ENCODE results near the gene FTO. TPM values are rescaled to one million over a fixed set of nuclear protein-coding genes. Genes with fewer than 3 reads are reported as not detected.

The FTO gene
- total RNA-seq, 4 donors from 2014 or later: 64.4 to 116 (median 71.3) TPM

DNA sequence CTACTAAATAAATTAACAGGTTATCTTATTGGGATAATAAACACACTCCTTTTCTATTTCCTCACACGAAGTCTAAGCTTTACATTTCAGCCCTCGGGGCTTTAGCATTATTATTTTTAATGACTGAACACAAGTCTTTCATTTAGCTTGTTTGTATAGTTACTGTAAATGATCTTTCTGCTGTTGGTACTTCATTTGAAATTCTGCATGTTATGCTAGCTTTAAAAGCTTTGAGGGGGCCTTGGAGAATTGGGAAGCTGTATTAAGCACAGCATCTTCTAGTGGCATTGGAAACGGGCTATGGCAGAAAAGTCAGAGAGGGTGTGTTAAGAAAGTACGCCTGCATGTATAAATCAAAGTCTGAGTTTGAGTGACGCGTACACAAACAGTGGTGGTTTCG, 243.7 kb downstream of the FTO start:
- H3K36me3 ChIP-seq: no peaks in the 10 kb centered on the region
- WGBS: 86% methylated on average over 7 of the region's 7 CpGs
- no peaks in the 10 kb centered on the region for H3K27me3 ChIP-seq
- H3K27ac ChIP-seq: no peak overlapping the region
- no peak overlapping the region for H3K4me3 ChIP-seq
- TF ChIP-seq POLR2AphosphoS5 (IDR thresholded peaks at IDR 0.05) (no peak), POLR2A (IDR thresholded peaks at IDR 0.05) (no peak), EP300 (IDR thresholded peaks at IDR 0.05) (no peak)
- TF ChIP-seq, protein P1, sequence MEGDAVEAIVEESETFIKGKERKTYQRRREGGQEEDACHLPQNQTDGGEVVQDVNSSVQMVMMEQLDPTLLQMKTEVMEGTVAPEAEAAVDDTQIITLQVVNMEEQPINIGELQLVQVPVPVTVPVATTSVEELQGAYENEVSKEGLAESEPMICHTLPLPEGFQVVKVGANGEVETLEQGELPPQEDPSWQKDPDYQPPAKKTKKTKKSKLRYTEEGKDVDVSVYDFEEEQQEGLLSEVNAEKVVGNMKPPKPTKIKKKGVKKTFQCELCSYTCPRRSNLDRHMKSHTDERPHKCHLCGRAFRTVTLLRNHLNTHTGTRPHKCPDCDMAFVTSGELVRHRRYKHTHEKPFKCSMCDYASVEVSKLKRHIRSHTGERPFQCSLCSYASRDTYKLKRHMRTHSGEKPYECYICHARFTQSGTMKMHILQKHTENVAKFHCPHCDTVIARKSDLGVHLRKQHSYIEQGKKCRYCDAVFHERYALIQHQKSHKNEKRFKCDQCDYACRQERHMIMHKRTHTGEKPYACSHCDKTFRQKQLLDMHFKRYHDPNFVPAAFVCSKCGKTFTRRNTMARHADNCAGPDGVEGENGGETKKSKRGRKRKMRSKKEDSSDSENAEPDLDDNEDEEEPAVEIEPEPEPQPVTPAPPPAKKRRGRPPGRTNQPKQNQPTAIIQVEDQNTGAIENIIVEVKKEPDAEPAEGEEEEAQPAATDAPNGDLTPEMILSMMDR (IDR thresholded peaks at IDR 0.05): no peak
- peaks cover 8% of the 10 kb centered on the region for H3K4me1 ChIP-seq
- DNase-seq (ENCODE audit: low spot score in 2 of 2): no peak
- H3K9me3 ChIP-seq: no peaks in the 10 kb centered on the region

DNA sequence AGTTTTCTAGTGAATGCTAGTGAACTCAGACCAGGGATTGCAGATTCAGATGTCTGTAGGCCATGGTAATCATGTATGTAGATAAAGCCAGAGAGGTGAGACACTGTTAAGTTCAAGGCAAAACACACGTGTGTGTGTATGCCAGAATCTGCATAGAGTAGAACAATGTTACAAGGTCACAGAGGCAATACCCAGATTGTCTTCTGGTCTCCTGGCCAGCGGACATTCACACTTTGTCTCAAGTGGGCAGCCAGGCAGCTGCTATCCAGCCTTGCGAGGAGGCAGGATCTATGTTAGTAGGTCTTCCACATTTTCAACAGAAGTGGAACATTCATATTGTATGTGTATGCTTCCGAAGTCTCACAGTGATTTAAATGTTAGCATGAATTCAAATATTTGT, 244.4 kb downstream of the FTO start:
- H3K4me3 ChIP-seq: no peak overlapping the region
- H3K27ac ChIP-seq: no peak overlapping the region
- 96% methylated on average over 4 of the region's 4 CpGs for WGBS
- H3K36me3 ChIP-seq: no peaks in the 10 kb centered on the region
- no peaks in the 10 kb centered on the region for H3K9me3 ChIP-seq
- H3K27me3 ChIP-seq: no peaks in the 10 kb centered on the region
- H3K4me1 ChIP-seq: peaks cover 12% of the 10 kb centered on the region
- no peak for TF ChIP-seq POLR2AphosphoS5 (IDR thresholded peaks at IDR 0.05)
- TF ChIP-seq, protein P1 (IDR thresholded peaks at IDR 0.05): no peak
- TF ChIP-seq POLR2A (IDR thresholded peaks at IDR 0.05): no peak
- TF ChIP-seq EP300 (IDR thresholded peaks at IDR 0.05): no peak
- DNase-seq (ENCODE audit: low spot score in 2 of 2): no peak

DNA sequence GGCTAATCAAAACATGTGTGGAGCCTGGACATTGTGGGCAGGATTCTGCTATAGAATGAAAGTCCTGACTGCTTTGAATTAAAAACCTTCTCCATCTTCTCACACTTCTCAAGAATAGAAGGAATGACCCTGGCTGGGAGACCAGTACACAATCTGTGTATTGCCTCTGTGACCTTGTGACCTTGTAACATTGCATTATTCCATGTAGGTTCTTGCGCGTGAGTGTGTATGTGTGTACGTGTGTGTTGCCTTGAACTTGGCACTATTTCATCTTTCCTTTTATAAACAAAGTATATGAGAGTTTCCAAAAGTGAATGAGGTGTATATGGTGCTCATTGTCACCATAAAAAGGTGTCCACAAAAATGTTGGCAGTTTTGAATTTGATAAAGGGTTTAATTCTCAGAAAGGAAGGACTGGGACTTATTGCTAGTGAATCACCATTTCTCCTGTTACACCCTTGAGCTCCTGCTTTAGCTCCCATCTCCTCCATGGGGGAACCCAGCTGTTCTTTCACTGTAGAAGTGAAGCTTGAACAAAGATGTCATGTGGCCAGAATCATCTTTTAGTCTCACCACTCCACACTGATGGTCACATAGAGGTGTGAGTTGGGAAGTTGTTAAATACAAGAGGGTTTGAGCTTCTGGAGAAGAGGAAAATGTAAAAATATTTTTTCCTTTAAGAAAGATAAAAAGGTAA, 244.9 kb downstream of the FTO start:
- WGBS: 94% methylated on average over 3 of the region's 3 CpGs
- TF ChIP-seq EP300 (IDR thresholded peaks at IDR 0.05) (no peak), POLR2A (IDR thresholded peaks at IDR 0.05) (no peak), POLR2AphosphoS5 (IDR thresholded peaks at IDR 0.05) (no peak)
- TF ChIP-seq, protein P1 (IDR thresholded peaks at IDR 0.05): no peak

DNA sequence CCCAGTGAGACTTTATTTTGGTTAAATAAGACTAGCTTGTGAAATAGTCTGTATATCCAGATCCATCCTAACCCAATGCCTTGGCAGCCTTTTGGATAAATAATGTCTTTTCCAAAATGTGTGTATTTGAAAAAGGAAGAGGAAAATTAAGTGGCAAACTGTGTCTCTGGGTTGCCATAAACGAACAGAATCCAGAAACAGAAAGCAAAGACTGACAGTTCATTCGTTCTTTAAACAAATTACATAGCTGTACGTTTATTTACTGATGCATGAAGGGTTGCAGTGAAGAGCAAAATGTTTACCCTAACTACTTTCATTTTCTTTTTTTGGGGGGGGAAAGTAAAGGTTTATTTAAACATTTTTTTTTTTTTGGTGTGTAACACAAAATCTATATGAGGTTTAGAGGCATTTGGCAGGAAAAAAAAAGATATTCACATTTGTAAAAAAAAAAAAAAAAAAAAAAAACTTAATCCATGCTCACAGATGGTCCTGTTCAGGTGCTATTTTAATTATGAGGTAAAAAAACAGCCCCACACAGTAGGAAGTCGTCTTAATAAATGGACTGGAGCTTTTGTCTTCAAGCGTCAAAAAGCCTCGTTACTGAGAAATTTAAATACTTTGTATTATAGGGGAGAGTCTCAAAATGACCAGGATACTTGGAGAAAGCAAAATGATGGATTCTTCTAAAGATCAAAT, 245.9 kb downstream of the FTO start:
- Histone ChIP-seq H3K36me3 (no peaks in the 10 kb centered on the region), H3K9me3 (no peaks in the 10 kb centered on the region), H3K27me3 (no peaks in the 10 kb centered on the region), H3K4me1 (peaks cover 12% of the 10 kb centered on the region), H3K4me3 (no peak overlapping the region), H3K27ac (no peak overlapping the region)
- TF ChIP-seq, protein P1 (IDR thresholded peaks at IDR 0.05): no peak
- no peak for TF ChIP-seq POLR2A (IDR thresholded peaks at IDR 0.05)
- TF ChIP-seq POLR2AphosphoS5 (IDR thresholded peaks at IDR 0.05): no peak
- no peak for TF ChIP-seq EP300 (IDR thresholded peaks at IDR 0.05)
- WGBS: 78% methylated on average over 6 of the region's 6 CpGs
- DNase-seq (ENCODE audit: low spot score in 2 of 2): no peak

More for the DNA sequence above, 244.9 kb downstream of the FTO start:
- H3K36me3 ChIP-seq: no peaks in the 10 kb centered on the region
- no peaks in the 10 kb centered on the region for H3K9me3 ChIP-seq
- H3K4me3 ChIP-seq: no peak overlapping the region
- peaks cover 12% of the 10 kb centered on the region for H3K4me1 ChIP-seq
- H3K27ac ChIP-seq: no peak overlapping the region
- no peak for DNase-seq (ENCODE audit: low spot score in 2 of 2)
- H3K27me3 ChIP-seq: no peaks in the 10 kb centered on the region

DNA sequence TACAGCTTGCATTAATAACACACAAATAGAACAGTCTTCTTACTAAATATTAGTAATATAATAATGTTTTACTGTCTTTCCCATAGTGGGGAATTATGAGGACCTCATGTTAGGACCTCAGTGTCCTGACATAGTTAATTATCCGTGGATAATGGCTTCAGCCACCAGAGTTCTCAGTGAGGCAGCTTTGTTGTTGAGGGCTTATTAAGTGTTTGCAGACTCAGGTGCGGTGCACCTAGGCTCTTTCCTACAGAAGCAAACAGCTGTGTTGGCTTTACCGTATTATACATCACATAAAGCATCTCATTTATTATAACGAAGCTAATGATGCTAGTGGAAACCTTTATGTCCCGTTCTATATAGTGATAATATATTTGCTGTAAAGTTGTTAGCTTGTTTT, 246.7 kb downstream of the FTO start:
- Histone ChIP-seq H3K36me3 (no peaks in the 10 kb centered on the region), H3K9me3 (no peaks in the 10 kb centered on the region), H3K27me3 (no peaks in the 10 kb centered on the region), H3K27ac (no peak overlapping the region), H3K4me3 (no peak overlapping the region), H3K4me1 (peaks cover 12% of the 10 kb centered on the region)
- DNase-seq (ENCODE audit: low spot score in 2 of 2): no peak
- 92% methylated on average over 5 of the region's 5 CpGs for WGBS
- TF ChIP-seq POLR2AphosphoS5 (IDR thresholded peaks at IDR 0.05) (no peak), POLR2A (IDR thresholded peaks at IDR 0.05) (no peak), EP300 (IDR thresholded peaks at IDR 0.05) (no peak)
- TF ChIP-seq, protein P1 (IDR thresholded peaks at IDR 0.05): no peak
